Measurements from ENCODE around the gene NUDT8.

DNA sequence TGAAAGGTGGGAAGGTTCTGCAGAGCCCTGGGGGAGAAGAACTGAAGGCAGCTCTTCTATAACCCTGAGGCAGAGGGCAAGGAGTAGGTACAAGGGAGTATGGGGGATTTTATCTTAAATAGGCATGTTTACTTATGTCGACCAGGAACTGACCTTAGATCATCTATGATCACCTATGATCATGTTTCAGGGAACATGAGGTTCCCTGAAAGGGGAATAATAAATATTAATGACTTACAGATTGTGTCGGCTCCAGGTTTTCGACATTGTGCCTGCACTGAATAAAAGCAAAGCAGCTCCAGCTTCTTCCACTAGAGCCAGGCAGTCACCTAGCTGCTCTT, 36.2 kb downstream of the NUDT8 start:
- TF ChIP-seq POLR2AphosphoS5 (IDR thresholded peaks at IDR 0.05; ENCODE audit: borderline replicate concordance, low read depth, low read length) (no peak), EZH2 (IDR thresholded peaks at IDR 0.05) (no peak)
